CD4-positive, alpha-beta T cell treated with Interleukin-4 for 4 hours (primary cell): ENCODE data around the gene SLC26A11.
"Not testable (repeated sequence)": the region's sequence is repeated elsewhere in the genome, so short reads cannot be mapped to it uniquely, and the experiment has no call there.

Experiments used
- DNase-seq: peaks from one replicate; pipeline ENCODE4 v3.0.0-alpha.2; 2020

SLC26A11 gene

GRCh38 chr17:80263253-80264204 is 43.3 kb downstream of the SLC26A11 start:
- peak; percentile 90 for DNase-seq

- peak; percentile 60 for DNase-seq
These were observed 44.2 kb downstream of the SLC26A11 start for GRCh38 chr17:80264205-80265075.

- DNase-seq, result peak; percentile 78
These were observed 45.2 kb downstream of the SLC26A11 start for GRCh38 chr17:80265205-80266068.

- DNase-seq, result no peak
These were observed 47.2 kb downstream of the SLC26A11 start for GRCh38 chr17:80267391-80267790.

GRCh38 chr17:80268427-80268826 is 48.2 kb downstream of the SLC26A11 start:
- DNase-seq, result no peak

- no peak for DNase-seq
These were observed 49.2 kb downstream of the SLC26A11 start for GRCh38 chr17:80269405-80269807.

- no peak for DNase-seq
These were observed 49.9 kb downstream of the SLC26A11 start for GRCh38 chr17:80270104-80270503.

- no peak for DNase-seq
These were observed 50.6 kb downstream of the SLC26A11 start for GRCh38 chr17:80270836-80271235.

- no peak for DNase-seq
These were observed 52.1 kb downstream of the SLC26A11 start for GRCh38 chr17:80272366-80272765.

GRCh38 chr17:80274331-80274730 is 54.1 kb downstream of the SLC26A11 start:
- DNase-seq, result no peak

- no peak for DNase-seq
These were observed 54.7 kb downstream of the SLC26A11 start for GRCh38 chr17:80274871-80275449.

GRCh38 chr17:80275857-80276256 is 55.6 kb downstream of the SLC26A11 start:
- DNase-seq, result not testable (repeated sequence)

GRCh38 chr17:80277751-80278671 is 57.8 kb downstream of the SLC26A11 start:
- DNase-seq, result no peak

- DNase-seq, result no peak
These were observed 59.7 kb downstream of the SLC26A11 start for GRCh38 chr17:80279895-80280294.

GRCh38 chr17:80281516-80281915 is 61.3 kb downstream of the SLC26A11 start:
- DNase-seq, result no peak

- DNase-seq, result no peak
These were observed 63.1 kb downstream of the SLC26A11 start for GRCh38 chr17:80283116-80283852.

GRCh38 chr17:80284631-80285030 is 64.4 kb downstream of the SLC26A11 start:
- no peak for DNase-seq

GRCh38 chr17:80285237-80285920 is 65.2 kb downstream of the SLC26A11 start:
- no peak for DNase-seq

GRCh38 chr17:80286638-80286960 is 66.4 kb downstream of the SLC26A11 start:
- DNase-seq, result no peak

- no peak for DNase-seq
These were observed 66.8 kb downstream of the SLC26A11 start for GRCh38 chr17:80287038-80287437.
